Measurements from ENCODE around the gene COQ2. TPM values are rescaled to one million over a fixed set of nuclear protein-coding genes. Genes with fewer than 3 reads are reported as not detected.
"Not testable (repeated sequence)": the region's sequence is repeated elsewhere in the genome, so short reads cannot be mapped to it uniquely, and the experiment has no call there.

Gene COQ2
- total and polyA plus RNA-seq, 2 of the 13 experiments (the other 11 are each of a cell fraction or from before 2014, with no cell fraction given) = 10.1 to 17.3 TPM

DNA sequence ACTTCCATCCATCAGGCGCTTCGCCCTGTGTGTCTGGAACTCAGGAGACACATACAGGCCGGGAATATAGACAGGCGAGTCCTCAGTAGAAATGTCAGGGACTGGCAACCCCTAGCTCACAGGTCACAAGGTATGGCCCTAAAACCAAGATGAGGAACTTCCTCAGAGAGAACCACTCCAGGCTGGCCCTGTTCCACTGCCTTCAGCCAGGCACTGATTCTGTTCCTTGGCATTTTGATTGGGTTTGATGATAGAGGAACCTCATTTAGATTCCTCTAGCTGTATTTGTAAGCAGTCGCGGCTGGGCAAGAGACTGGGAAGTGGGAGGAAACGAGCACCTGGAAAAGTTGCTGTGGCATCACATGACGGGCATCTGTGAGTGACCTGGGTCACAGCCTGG is 41.9 kb upstream of the COQ2 start (continued):
- TF ChIP-seq THAP11 (CRISPR knock-in tag; IDR thresholded peaks at IDR 0.05) = no peak
- TF ChIP-seq ZNF343 (CRISPR knock-in tag; IDR thresholded peaks at IDR 0.05) = no peak
- no peak for TF ChIP-seq HOXA5 (CRISPR knock-in tag; IDR thresholded peaks at IDR 0.05)
- no peak for TF ChIP-seq ZNF672 (CRISPR knock-in tag; IDR thresholded peaks at IDR 0.05)
- TF ChIP-seq, protein P1, sequence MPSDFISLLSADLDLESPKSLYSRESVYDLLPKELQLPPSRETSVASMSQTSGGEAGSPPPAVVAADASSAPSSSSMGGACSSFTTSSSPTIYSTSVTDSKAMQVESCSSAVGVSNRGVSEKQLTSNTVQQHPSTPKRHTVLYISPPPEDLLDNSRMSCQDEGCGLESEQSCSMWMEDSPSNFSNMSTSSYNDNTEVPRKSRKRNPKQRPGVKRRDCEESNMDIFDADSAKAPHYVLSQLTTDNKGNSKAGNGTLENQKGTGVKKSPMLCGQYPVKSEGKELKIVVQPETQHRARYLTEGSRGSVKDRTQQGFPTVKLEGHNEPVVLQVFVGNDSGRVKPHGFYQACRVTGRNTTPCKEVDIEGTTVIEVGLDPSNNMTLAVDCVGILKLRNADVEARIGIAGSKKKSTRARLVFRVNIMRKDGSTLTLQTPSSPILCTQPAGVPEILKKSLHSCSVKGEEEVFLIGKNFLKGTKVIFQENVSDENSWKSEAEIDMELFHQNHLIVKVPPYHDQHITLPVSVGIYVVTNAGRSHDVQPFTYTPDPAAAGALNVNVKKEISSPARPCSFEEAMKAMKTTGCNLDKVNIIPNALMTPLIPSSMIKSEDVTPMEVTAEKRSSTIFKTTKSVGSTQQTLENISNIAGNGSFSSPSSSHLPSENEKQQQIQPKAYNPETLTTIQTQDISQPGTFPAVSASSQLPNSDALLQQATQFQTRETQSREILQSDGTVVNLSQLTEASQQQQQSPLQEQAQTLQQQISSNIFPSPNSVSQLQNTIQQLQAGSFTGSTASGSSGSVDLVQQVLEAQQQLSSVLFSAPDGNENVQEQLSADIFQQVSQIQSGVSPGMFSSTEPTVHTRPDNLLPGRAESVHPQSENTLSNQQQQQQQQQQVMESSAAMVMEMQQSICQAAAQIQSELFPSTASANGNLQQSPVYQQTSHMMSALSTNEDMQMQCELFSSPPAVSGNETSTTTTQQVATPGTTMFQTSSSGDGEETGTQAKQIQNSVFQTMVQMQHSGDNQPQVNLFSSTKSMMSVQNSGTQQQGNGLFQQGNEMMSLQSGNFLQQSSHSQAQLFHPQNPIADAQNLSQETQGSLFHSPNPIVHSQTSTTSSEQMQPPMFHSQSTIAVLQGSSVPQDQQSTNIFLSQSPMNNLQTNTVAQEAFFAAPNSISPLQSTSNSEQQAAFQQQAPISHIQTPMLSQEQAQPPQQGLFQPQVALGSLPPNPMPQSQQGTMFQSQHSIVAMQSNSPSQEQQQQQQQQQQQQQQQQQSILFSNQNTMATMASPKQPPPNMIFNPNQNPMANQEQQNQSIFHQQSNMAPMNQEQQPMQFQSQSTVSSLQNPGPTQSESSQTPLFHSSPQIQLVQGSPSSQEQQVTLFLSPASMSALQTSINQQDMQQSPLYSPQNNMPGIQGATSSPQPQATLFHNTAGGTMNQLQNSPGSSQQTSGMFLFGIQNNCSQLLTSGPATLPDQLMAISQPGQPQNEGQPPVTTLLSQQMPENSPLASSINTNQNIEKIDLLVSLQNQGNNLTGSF (CRISPR knock-in tag; IDR thresholded peaks at IDR 0.05) = no peak
- TF ChIP-seq HOXA9 (CRISPR knock-in tag; IDR thresholded peaks at IDR 0.05; ENCODE audit: borderline replicate concordance) = no peak
- TF ChIP-seq ZNF558 (CRISPR knock-in tag; IDR thresholded peaks at IDR 0.05; ENCODE audit: borderline replicate concordance) = no peak

DNA sequence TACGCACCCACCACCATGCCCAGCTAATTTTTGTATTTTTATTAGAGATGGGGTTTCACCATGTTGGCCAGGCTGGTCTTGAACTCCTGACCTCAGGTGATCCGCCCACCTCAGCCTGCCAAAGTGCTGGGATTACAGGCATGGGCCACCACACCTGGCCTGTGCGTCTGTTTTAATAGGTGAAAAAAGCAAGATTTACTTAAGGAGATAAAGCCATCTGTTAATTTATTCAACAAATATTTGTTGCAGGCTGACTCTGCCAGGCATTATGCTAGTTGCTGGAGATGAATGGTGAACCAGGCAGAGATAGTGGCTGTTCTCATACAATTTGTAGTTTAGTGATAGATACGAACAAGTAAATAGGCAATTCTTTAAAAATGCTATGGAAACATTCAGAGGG is 40.7 kb upstream of the COQ2 start:
- ATAC-seq; H4K20me1 ChIP-seq (ENCODE audit: insufficient read depth, low read length); POLR2A ChIA-PET; H2AFZ ChIP-seq (ENCODE audit: low read length); H3K79me2 ChIP-seq (ENCODE audit: insufficient read depth, low read length); H3K4me2 ChIP-seq (ENCODE audit: low read depth, low read length); H3K4me3 ChIP-seq (replicated peaks in 1 of 3; ENCODE audit: insufficient read depth in 1 of 3, low read depth in 2 of 3, low read length in 3 of 3); intact Hi-C loops (cut with micrococcal nuclease; ENCODE audit: unreplicated experiment); FAIRE-seq; H3K9ac ChIP-seq (ENCODE audit: insufficient read depth, low read depth, low read length); DNase-seq (ENCODE audit: low spot score); BruUV-seq (replicated peaks); H3K36me3 ChIP-seq (replicated peaks in 1 of 2; ENCODE audit: control insufficient read depth in 1 of 2, insufficient read depth in 2 of 2, low read length in 2 of 2); H3K27me3 ChIP-seq (ENCODE audit: control insufficient read depth in 1 of 2, insufficient read depth in 2 of 2, low read length in 2 of 2); in situ Hi-C loops (cut with HindIII; ENCODE audit: extremely low pct_ligation_motif_present, low pct_unique_long_range_greater_than_20kb); H3K9me3 ChIP-seq (ENCODE audit: low read length); CTCF ChIA-PET (ENCODE audit: low intra/inter-chr PET ratio, low total read pairs); H3K27ac ChIP-seq (ENCODE audit: extremely low read length, insufficient read depth, low read length): not testable (repeated sequence)
- H3K4me1 ChIP-seq (ENCODE audit: insufficient read depth, low read length) = peaks cover 19% of the 10 kb centered on the region
- 40% methylated on average over 3 of the region's 4 CpGs for WGBS (ENCODE audit: low lambda C conversion rate)

Measured in HepG2 (cell line).